C4-2B (cell line): ENCODE results near the gene AP3D1.

ENCODE experiments used
- H3K27ac ChIP-seq: fragments of 450-650 bp; 2 replicates; pipeline ENCODE4 v1.5.1; 2017
- CTCF ChIP-seq: fragments of 450-650 bp; conservative IDR thresholded peaks from 2 replicates; pipeline ENCODE4 v1.5.1; 2017; ENCODE audit warnings: mild to moderate bottlenecking
- ZFX ChIP-seq: fragments of 450-650 bp; IDR thresholded peaks from 2 replicates; pipeline ENCODE4 v1.6.1; 2017

Gene AP3D1

GRCh38 chr19:2171349-2172145 is 20.2 kb upstream of the AP3D1 start:
- TF ChIP-seq ZFX (no peak), CTCF (no peak)
- H3K27ac ChIP-seq = peak overlapping the region; percentile 96

GRCh38 chr19:2170987-2171348 is 19.6 kb upstream of the AP3D1 start:
- no peak for TF ChIP-seq CTCF
- TF ChIP-seq ZFX = no peak
- peak overlapping the region; percentile 96 for H3K27ac ChIP-seq

GRCh38 chr19:2170219-2170618 is 18.9 kb upstream of the AP3D1 start:
- TF ChIP-seq ZFX (no peak), CTCF (no peak)
- peak overlapping the region; percentile 96 for H3K27ac ChIP-seq

- TF ChIP-seq CTCF = no peak
- no peak for TF ChIP-seq ZFX
- peak overlapping the region; percentile 96 for H3K27ac ChIP-seq
Measured at GRCh38 chr19:2168619-2169424, 17.5 kb upstream of the AP3D1 start.

GRCh38 chr19:2167896-2168618 is 16.7 kb upstream of the AP3D1 start:
- peak overlapping the region; percentile 96 for H3K27ac ChIP-seq
- TF ChIP-seq ZFX (no peak), CTCF (no peak)

- peak overlapping the region; percentile 96 for H3K27ac ChIP-seq
- no peak for TF ChIP-seq ZFX
- no peak for TF ChIP-seq CTCF
Measured at GRCh38 chr19:2166741-2167738, 15.7 kb upstream of the AP3D1 start.
